ENCODE data around the gene LDOC1. TPM values are rescaled to one million over a fixed set of nuclear protein-coding genes. Genes with fewer than 3 reads are reported as not detected.
"Not testable (repeated sequence)": the region's sequence is repeated elsewhere in the genome, so short reads cannot be mapped to it uniquely, and the experiment has no call there.

Gene LDOC1
- polyA plus RNA-seq (2013, experiment 1 of 4): 34.7 TPM
- 31.7 TPM for polyA plus RNA-seq (2013, experiment 2 of 4)
- 34.8 TPM for polyA plus RNA-seq (2013, experiment 3 of 4)
- polyA plus RNA-seq (2013, experiment 4 of 4): 42.4 TPM

DNA sequence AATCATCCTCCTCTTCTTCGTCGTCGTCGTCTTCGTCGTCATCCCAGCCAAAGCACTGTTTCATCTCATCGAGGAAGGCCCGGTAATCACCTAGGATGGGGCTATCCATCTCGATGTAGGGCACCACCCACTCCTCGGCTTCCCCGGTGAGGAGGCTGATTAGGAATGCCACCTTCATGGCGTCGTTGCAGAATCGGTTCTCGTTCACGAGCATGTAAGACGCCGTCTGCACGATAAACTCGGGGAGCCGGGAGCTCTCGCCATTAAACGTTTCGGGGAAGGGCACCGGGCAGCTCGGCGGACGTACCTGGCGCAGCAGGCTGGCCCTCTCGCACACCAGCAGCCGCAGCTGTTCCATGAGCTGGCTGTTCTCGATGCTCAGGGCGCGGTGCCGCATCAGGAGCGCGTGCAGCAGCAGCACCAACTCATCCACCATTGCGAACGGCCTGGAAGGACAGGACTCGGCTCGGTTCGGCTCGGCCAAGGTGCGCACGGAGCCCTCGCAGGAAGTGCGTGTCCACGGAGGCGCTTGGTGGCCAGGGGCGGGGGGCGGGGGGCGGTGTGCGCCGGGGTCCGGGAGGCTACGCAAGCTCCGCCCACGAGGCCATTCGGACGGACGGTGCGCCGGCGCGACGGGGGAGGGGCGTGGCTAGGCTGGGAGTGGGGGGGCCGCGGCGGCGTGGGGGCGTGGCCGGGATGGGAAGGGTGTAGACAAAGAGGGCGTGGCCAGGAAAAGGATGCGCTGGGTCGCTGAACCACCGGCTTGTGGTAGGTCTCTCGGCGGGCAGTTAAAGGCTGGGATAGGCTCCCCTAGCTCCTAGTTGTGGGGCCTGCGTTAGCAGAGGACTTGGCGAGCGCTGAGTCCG, at the start of gene LDOC1:
LDOC1 (minus strand) TSS at position 544 of the 866 bp plus-strand sequence; CDS start at position 436, 108 bp downstream.
- Histone ChIP-seq H3K4me1 (ENCODE audit: control insufficient read depth, insufficient read depth, low read length) (no peaks in the 10 kb centered on the region), H3K4me3 (ENCODE audit: insufficient read depth, low read depth, low read length) (peak within 1 kb of the TSS; percentile 66), H3K27ac (ENCODE audit: insufficient read depth, low read depth, low read length, poor library complexity, severe bottlenecking) (no peak within 1 kb of the TSS), H3K27me3 (ENCODE audit: control insufficient read depth, insufficient read depth, low read length, poor library complexity, severe bottlenecking) (no peaks in the 10 kb centered on the region), H3K36me3 (ENCODE audit: control insufficient read depth, insufficient read depth, low read length) (no peaks in the 10 kb centered on the region), H3K9me3 (ENCODE audit: control insufficient read depth, low read length) (no peaks in the 10 kb centered on the region)
- WGBS, 2 experiments: 0 to 1% methylated on average over 83 of the region's 83 CpGs

- no peak overlapping the region for H3K27ac ChIP-seq (ENCODE audit: insufficient read depth, low read depth, low read length, poor library complexity, severe bottlenecking)
- no peaks in the 10 kb centered on the region for H3K4me1 ChIP-seq (ENCODE audit: control insufficient read depth, insufficient read depth, low read length)
- H3K4me3 ChIP-seq (ENCODE audit: insufficient read depth, low read depth, low read length): no peak overlapping the region
- H3K9me3 ChIP-seq (ENCODE audit: control insufficient read depth, low read length): no peaks in the 10 kb centered on the region
- no peaks in the 10 kb centered on the region for H3K36me3 ChIP-seq (ENCODE audit: control insufficient read depth, insufficient read depth, low read length)
- 95% methylated on average over 2 of the region's 2 CpGs; no CpG with 5 or more reads in 1 of the 2 experiments for WGBS, 2 experiments
- no peaks in the 10 kb centered on the region for H3K27me3 ChIP-seq (ENCODE audit: control insufficient read depth, insufficient read depth, low read length, poor library complexity, severe bottlenecking)
These were observed 44.7 kb upstream of the LDOC1 start for GRCh38 chrX:141221611-141222010.

DNA sequence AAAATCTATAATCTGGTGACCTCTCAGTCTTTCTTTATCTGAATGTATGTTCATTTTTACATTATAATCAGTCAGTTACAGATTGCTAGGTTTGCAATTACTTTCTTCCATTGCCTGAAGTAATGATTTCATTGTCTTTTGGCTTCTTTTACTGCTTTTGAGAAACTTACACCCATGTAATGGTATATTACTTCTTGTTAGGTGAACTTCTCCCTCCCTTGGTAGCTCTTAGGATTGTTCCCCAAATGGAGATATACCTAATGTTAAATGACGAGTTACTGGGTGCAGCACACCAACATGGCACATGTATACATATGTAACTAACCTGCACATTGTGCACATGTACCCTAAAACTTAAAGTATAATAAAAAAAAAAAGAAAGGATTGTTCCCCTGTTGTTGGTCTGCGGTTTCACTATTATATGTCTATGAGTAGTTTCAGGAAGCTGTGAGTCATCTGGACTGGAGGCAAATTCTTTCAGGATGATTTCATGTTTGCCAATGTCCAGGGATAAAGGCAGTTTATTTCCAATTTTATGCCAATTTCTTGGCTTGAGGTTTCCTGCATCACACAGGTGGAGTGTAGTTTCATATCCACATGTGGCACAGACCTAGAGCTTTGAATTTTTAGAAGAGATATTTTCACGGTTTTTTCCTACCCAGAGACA, 43.5 kb upstream of the LDOC1 start:
- H3K4me1 ChIP-seq (ENCODE audit: control insufficient read depth, insufficient read depth, low read length): no peaks in the 10 kb centered on the region
- no peak overlapping the region for H3K27ac ChIP-seq (ENCODE audit: insufficient read depth, low read depth, low read length, poor library complexity, severe bottlenecking)
- H3K4me3 ChIP-seq (ENCODE audit: insufficient read depth, low read depth, low read length): no peak overlapping the region
- H3K36me3 ChIP-seq (ENCODE audit: control insufficient read depth, insufficient read depth, low read length): no peaks in the 10 kb centered on the region
- no peaks in the 10 kb centered on the region for H3K27me3 ChIP-seq (ENCODE audit: control insufficient read depth, insufficient read depth, low read length, poor library complexity, severe bottlenecking)
- WGBS, 2 experiments: 92 to 97% methylated on average over 2 of the region's 3 CpGs
- H3K9me3 ChIP-seq (ENCODE audit: control insufficient read depth, low read length): no peaks in the 10 kb centered on the region

DNA sequence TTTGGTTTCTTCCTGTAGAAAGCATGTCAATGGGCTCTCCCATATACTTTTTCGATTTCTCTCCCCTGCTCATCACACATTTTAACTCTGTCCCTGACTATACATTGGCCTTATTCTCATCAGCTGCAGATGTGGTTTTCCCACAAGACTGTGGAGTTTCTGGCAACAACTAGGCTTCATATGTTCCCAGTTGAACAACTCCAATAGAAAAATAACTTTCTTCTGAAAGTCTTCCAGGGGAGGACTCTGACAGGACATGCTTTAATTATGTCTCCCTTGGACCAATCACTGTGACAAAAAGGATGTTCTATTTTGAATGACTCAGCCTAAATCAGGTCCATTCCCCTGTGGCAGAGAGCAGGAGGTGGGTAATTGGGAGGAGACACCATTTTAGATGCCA, 37.3 kb upstream of the LDOC1 start:
- H3K36me3 ChIP-seq (ENCODE audit: control insufficient read depth, insufficient read depth, low read length): no peaks in the 10 kb centered on the region
- no peaks in the 10 kb centered on the region for H3K27me3 ChIP-seq (ENCODE audit: control insufficient read depth, insufficient read depth, low read length, poor library complexity, severe bottlenecking)
- H3K4me1 ChIP-seq (ENCODE audit: control insufficient read depth, insufficient read depth, low read length): no peaks in the 10 kb centered on the region
- no peak overlapping the region for H3K4me3 ChIP-seq (ENCODE audit: insufficient read depth, low read depth, low read length)
- 88 to 93% methylated on average over 1 of the region's 1 CpG for WGBS, 2 experiments
- H3K27ac ChIP-seq (ENCODE audit: insufficient read depth, low read depth, low read length, poor library complexity, severe bottlenecking): no peak overlapping the region
- H3K9me3 ChIP-seq (ENCODE audit: control insufficient read depth, low read length): no peaks in the 10 kb centered on the region

- H3K27ac ChIP-seq (ENCODE audit: insufficient read depth, low read depth, low read length, poor library complexity, severe bottlenecking): no peak overlapping the region
- 89 to 96% methylated on average over 3 of the region's 3 CpGs for WGBS, 2 experiments
These were observed 25.0 kb upstream of the LDOC1 start for GRCh38 chrX:141201962-141202361.

DNA sequence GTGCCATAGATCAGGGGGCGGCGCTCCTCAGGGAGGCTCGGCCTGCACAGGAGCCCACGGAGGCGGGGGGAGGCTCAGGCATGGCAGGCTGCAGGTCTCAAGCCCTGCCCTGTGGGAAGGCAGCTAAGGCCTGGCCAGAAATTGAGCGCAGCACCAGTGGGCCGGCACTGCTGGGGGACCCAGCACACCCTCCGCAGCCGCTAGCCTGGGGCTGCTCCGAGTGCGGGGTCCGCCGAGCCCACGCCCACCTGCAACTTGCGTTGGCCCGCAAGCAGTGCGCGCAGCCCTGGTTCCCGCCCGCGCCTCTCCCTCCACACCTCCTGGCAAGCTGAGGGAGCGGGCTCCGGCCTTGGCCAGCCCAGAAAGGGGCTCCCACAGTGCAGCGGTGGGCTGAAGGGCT, 11.6 kb upstream of the LDOC1 start:
- 94 to 97% methylated on average over 21 to 24 of the region's 24 CpGs for WGBS, 2 experiments
- H3K27ac ChIP-seq (ENCODE audit: insufficient read depth, low read depth, low read length, poor library complexity, severe bottlenecking); H3K4me1 ChIP-seq (ENCODE audit: control insufficient read depth, insufficient read depth, low read length); H3K4me3 ChIP-seq (ENCODE audit: insufficient read depth, low read depth, low read length); H3K9me3 ChIP-seq (ENCODE audit: control insufficient read depth, low read length); H3K27me3 ChIP-seq (ENCODE audit: control insufficient read depth, insufficient read depth, low read length, poor library complexity, severe bottlenecking); H3K36me3 ChIP-seq (ENCODE audit: control insufficient read depth, insufficient read depth, low read length): not testable (repeated sequence)

More at GRCh38 chrX:141201962-141202361, 25.0 kb upstream of the LDOC1 start:
- Histone ChIP-seq H3K27me3 (ENCODE audit: control insufficient read depth, insufficient read depth, low read length, poor library complexity, severe bottlenecking) (no peaks in the 10 kb centered on the region), H3K4me1 (ENCODE audit: control insufficient read depth, insufficient read depth, low read length) (no peaks in the 10 kb centered on the region), H3K4me3 (ENCODE audit: insufficient read depth, low read depth, low read length) (no peak overlapping the region), H3K36me3 (ENCODE audit: control insufficient read depth, insufficient read depth, low read length) (no peaks in the 10 kb centered on the region), H3K9me3 (ENCODE audit: control insufficient read depth, low read length) (no peaks in the 10 kb centered on the region)

DNA sequence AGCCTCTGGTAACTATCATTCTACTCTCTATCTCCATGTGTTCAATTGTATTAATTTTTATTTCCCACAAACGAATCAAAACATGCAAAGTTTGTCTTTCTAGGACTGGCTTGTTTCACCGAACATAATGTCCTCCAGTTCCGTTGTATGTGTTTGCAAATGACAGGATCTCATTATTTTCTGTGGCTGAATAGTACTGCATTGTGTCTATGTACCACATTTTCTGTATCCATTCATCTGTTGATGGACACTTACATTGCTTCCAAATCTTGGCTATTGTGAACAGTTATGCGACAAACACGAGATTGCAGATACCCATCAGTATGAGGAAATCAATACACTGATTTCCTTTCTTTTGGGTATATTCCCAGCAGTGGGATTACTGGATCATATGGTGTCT, 8.4 kb upstream of the LDOC1 start:
- H3K36me3 ChIP-seq (ENCODE audit: control insufficient read depth, insufficient read depth, low read length): no peaks in the 10 kb centered on the region
- 93 to 97% methylated on average over 5 of the region's 5 CpGs for WGBS, 2 experiments
- H3K4me1 ChIP-seq (ENCODE audit: control insufficient read depth, insufficient read depth, low read length): no peaks in the 10 kb centered on the region
- H3K27me3 ChIP-seq (ENCODE audit: control insufficient read depth, insufficient read depth, low read length, poor library complexity, severe bottlenecking): no peaks in the 10 kb centered on the region
- no peaks in the 10 kb centered on the region for H3K9me3 ChIP-seq (ENCODE audit: control insufficient read depth, low read length)
- no peak overlapping the region for H3K4me3 ChIP-seq (ENCODE audit: insufficient read depth, low read depth, low read length)
- H3K27ac ChIP-seq (ENCODE audit: insufficient read depth, low read depth, low read length, poor library complexity, severe bottlenecking): no peak overlapping the region

DNA sequence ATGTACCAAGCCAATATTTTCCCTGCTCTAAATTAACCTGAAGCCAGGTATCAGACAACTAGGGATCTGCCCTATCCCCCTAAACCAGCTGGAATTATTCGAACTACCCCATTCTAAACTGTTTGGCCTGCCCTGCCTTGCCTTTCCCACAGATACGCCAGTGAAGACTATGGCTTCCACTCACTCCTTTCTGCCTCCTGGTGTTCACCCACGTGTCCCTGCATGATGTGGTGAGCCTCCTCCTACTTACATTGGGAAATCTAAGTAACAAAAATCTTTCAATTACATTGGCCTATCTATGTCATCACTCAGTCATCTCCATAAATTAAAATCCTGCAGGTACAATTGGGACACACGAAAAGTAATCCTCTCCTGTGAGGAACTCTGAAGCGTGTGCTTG, 6.1 kb upstream of the LDOC1 start:
- no peak overlapping the region for H3K27ac ChIP-seq (ENCODE audit: insufficient read depth, low read depth, low read length, poor library complexity, severe bottlenecking)
- no peaks in the 10 kb centered on the region for H3K27me3 ChIP-seq (ENCODE audit: control insufficient read depth, insufficient read depth, low read length, poor library complexity, severe bottlenecking)
- 78 to 81% methylated on average over 5 of the region's 5 CpGs for WGBS, 2 experiments
- H3K9me3 ChIP-seq (ENCODE audit: control insufficient read depth, low read length): no peaks in the 10 kb centered on the region
- H3K36me3 ChIP-seq (ENCODE audit: control insufficient read depth, insufficient read depth, low read length): no peaks in the 10 kb centered on the region
- H3K4me1 ChIP-seq (ENCODE audit: control insufficient read depth, insufficient read depth, low read length): no peaks in the 10 kb centered on the region
- no peak overlapping the region for H3K4me3 ChIP-seq (ENCODE audit: insufficient read depth, low read depth, low read length)

- Histone ChIP-seq H3K4me1 (ENCODE audit: control insufficient read depth, insufficient read depth, low read length) (no peaks in the 10 kb centered on the region), H3K36me3 (ENCODE audit: control insufficient read depth, insufficient read depth, low read length) (no peaks in the 10 kb centered on the region), H3K27me3 (ENCODE audit: control insufficient read depth, insufficient read depth, low read length, poor library complexity, severe bottlenecking) (no peaks in the 10 kb centered on the region), H3K9me3 (ENCODE audit: control insufficient read depth, low read length) (no peaks in the 10 kb centered on the region), H3K4me3 (ENCODE audit: insufficient read depth, low read depth, low read length) (no peak overlapping the region), H3K27ac (ENCODE audit: insufficient read depth, low read depth, low read length, poor library complexity, severe bottlenecking) (no peak overlapping the region)
- WGBS, 2 experiments: 92 to 94% methylated on average over 7 of the region's 7 CpGs
These were observed 3.9 kb upstream of the LDOC1 start for GRCh38 chrX:141180851-141181250.

DNA sequence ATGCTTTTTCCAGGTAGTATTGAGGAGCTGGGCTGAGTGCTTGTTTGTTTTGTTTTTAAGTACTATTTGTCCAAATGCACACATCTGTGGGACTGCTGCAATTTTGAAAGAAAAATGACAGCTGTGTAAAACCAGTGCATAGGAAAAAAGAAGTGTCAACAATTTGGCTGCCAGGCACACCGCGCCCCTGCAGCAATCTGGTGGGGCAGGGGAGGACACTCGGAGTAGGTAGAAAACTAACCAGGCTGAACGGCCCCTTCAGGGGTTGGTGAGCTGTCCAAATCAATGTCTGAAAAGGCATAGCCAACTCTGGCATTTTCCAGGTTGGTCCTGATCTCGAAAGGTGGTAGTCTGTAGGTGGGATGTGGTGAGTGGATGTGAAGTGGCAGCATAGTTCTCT, 1.1 kb downstream of the LDOC1 start:
- no peak overlapping the region for H3K27ac ChIP-seq (ENCODE audit: insufficient read depth, low read depth, low read length, poor library complexity, severe bottlenecking)
- H3K36me3 ChIP-seq (ENCODE audit: control insufficient read depth, insufficient read depth, low read length): no peaks in the 10 kb centered on the region
- H3K9me3 ChIP-seq (ENCODE audit: control insufficient read depth, low read length): no peaks in the 10 kb centered on the region
- 87 to 91% methylated on average over 5 of the region's 5 CpGs for WGBS, 2 experiments
- no peaks in the 10 kb centered on the region for H3K4me1 ChIP-seq (ENCODE audit: control insufficient read depth, insufficient read depth, low read length)
- no peaks in the 10 kb centered on the region for H3K27me3 ChIP-seq (ENCODE audit: control insufficient read depth, insufficient read depth, low read length, poor library complexity, severe bottlenecking)
- H3K4me3 ChIP-seq (ENCODE audit: insufficient read depth, low read depth, low read length): peak overlapping the region; percentile 66
